CD4-positive, alpha-beta T cell treated with Interleukin-6 for 4 hours (primary cell): ENCODE measurements around the gene LDB2.

Source experiments
- DNase-seq: peaks from one replicate; pipeline ENCODE4 v3.0.0-alpha.2; 2020; ENCODE audit warnings: mixed read lengths

Gene LDB2

GRCh38 chr4:16843831-16844508 is 54.5 kb downstream of the LDB2 start:
- no peak for DNase-seq

GRCh38 chr4:16838226-16838875 is 60.1 kb downstream of the LDB2 start:
- DNase-seq, result no peak

- no peak for DNase-seq
These were observed 61.0 kb downstream of the LDB2 start for GRCh38 chr4:16837475-16837874.

- DNase-seq, result no peak
These were observed 62.1 kb downstream of the LDB2 start for GRCh38 chr4:16836324-16836723.

GRCh38 chr4:16835597-16836247 is 62.7 kb downstream of the LDB2 start:
- no peak for DNase-seq

GRCh38 chr4:16834814-16835213 is 63.6 kb downstream of the LDB2 start:
- no peak for DNase-seq

GRCh38 chr4:16833722-16834121 is 64.7 kb downstream of the LDB2 start:
- no peak for DNase-seq

- DNase-seq, result no peak
These were observed 68.4 kb downstream of the LDB2 start for GRCh38 chr4:16830081-16830480.

GRCh38 chr4:16827794-16828724 is 70.4 kb downstream of the LDB2 start:
- DNase-seq, result no peak

- no peak for DNase-seq
These were observed 71.4 kb downstream of the LDB2 start for GRCh38 chr4:16827045-16827444.

GRCh38 chr4:16826406-16826910 is 72.0 kb downstream of the LDB2 start:
- DNase-seq, result no peak

- no peak for DNase-seq
These were observed 74.1 kb downstream of the LDB2 start for GRCh38 chr4:16824278-16824806.

GRCh38 chr4:16820329-16820728 is 78.1 kb downstream of the LDB2 start:
- no peak for DNase-seq

- DNase-seq, result no peak
These were observed 78.8 kb downstream of the LDB2 start for GRCh38 chr4:16819652-16820051.

GRCh38 chr4:16818005-16818404 is 80.4 kb downstream of the LDB2 start:
- no peak for DNase-seq

GRCh38 chr4:16817286-16817685 is 81.2 kb downstream of the LDB2 start:
- DNase-seq, result no peak

- no peak for DNase-seq
These were observed 84.1 kb downstream of the LDB2 start for GRCh38 chr4:16814361-16814760.

- DNase-seq, result no peak
These were observed 86.4 kb downstream of the LDB2 start for GRCh38 chr4:16812041-16812440.

GRCh38 chr4:16809943-16810342 is 88.5 kb downstream of the LDB2 start:
- DNase-seq, result no peak

- no peak for DNase-seq
These were observed 89.4 kb downstream of the LDB2 start for GRCh38 chr4:16809064-16809463.

GRCh38 chr4:16807355-16807754 is 91.1 kb downstream of the LDB2 start:
- no peak for DNase-seq

- no peak for DNase-seq
These were observed 93.9 kb downstream of the LDB2 start for GRCh38 chr4:16804581-16804980.

- no peak for DNase-seq
These were observed 96.4 kb downstream of the LDB2 start for GRCh38 chr4:16802044-16802443.
